Stimulated activated CD4-positive, alpha-beta T cell treated with anti-CD3 and anti-CD28 coated beads, Interleukin-15, amount 100 ng/mL, for 24 hours (primary cell): ENCODE measurements around the gene VPS9D1.

ENCODE experiments used
- DNase-seq: peaks from one replicate; pipeline ENCODE4 v3.0.0-alpha.2; 2020

Gene VPS9D1

DNA sequence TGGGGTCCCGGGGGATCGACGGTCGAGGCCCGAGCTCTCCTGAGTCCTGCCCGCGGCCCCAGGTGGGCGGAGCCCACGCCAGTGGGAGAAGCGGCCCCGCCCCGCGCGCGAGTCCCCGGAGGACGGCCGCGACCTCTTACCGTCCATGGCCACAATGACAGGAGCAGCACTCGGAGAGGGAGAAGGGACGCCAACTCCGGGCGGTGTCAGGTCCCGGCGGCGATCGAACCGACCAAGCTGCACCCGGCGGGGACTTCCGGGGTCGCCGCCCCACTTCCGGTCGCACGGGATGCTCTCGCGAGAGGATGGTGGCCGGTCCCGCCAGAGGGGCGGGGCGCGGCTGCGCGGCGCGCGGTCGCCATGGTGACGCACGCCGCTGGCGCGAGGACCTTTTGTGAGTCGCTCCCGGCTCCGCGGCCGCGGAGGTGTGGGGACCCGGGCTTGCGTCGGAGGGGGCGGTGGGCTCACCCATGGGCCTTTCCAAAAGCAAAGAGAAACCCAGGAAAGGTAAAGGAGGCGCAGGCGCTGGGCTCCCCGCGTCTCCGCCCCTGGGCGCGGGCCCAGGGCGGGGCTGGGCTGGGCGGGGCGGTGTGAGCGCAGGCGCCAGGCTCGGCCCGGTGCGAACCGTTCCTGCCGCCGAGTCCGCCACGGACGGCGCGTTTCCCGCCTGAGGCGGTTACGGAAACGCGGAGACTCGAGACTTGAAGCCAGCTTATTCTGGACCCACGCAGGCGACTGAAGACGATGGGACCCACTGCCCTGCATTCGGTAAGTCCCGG lies 63.1 kb downstream of the VPS9D1 start, which contains the start of the genes CHMP1A and SPATA33:
Gene CHMP1A (minus strand): TSS at position 267 of the 779 bp plus-strand sequence. CDS start 120 bp downstream, at position 147.
Gene SPATA33 (plus strand): TSS at position 395 of the 779 bp plus-strand sequence. CDS start 76 bp downstream, at position 471.
- DNase-seq: peak; percentile 94
